Measurements from ENCODE around the gene EPX.

Gene EPX

DNA sequence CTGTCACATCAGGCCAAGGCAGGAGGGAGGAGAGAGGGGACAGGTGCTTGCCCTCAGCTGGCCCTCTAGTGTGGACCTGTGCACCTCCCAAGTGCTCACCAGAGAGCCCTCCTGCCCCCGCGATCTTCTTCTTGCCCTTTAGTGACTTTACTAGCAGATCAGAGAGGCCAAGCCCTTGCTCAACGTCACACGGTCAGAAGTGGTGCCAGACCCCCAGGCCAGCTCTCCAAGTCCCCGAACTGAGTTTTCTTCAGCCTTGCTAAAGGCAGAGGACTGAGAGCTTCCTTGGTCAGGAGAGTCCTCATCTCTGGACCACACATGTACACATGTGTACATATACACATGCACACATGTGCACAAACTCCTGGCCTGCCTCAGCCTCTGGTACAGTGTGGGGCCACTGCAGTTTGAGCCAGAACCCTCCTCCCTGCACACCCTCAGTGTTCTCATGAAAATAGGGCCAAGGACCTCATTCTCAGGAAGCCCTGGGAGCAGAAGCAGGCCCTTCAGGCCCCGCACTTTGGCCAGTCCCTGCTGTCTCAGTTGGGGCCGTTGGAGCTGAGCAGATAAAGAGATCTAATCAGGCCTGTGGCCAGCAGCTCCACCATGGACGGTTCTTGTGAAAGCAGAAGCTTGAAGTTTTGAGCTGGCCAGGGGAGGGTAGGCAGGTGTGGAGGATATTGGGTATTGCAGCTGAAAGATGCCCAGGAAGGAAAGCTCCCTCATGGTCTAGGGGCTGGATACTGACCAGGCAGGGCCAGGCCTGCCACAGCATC, 7.4 kb upstream of the EPX start:
- in situ Hi-C loops (cut with HindIII; ENCODE audit: low sequenced_read_pairs): no loop called here

DNA sequence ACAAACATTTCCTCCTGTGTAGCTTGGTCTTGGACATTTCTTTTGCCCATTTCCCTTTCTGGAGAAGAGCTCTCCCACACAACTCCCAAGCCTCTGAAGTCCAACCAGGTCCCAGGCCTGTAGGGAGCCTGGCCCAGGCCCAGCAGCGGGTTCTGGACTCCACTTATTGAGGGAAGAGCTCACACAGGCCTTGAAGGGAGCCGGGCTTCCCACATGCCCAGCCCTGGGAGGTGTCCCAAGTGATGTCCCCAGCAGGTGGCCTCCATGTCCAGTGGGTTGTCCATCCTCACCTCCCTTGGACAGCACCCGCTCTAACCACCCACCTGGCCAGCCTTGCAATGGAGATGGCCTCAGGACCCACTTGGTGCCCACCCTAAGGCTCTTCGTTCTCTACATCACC, 5.9 kb upstream of the EPX start:
- in situ Hi-C loops (cut with HindIII; ENCODE audit: low sequenced_read_pairs): no loop called here

DNA sequence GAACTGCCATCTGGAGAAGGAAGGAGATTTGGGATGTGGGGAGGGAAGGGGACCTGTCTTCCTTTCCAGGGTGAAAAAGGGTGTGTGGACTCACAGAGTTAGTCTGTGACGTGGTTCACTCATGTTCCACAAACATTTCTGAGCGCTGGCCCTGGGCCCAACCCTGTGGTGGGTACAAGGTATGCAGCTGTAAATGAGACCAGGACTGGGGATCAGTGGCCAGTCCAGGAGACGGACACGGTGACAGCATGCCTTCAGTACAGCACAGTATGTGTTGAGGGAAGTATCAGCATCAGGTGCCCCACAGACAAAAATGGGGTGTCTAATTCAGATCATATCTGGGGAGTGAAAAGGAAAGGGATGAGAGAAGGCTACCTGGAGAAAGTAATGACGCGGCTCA, 5.5 kb upstream of the EPX start:
- in situ Hi-C loops (cut with HindIII; ENCODE audit: low sequenced_read_pairs): no loop called here

DNA sequence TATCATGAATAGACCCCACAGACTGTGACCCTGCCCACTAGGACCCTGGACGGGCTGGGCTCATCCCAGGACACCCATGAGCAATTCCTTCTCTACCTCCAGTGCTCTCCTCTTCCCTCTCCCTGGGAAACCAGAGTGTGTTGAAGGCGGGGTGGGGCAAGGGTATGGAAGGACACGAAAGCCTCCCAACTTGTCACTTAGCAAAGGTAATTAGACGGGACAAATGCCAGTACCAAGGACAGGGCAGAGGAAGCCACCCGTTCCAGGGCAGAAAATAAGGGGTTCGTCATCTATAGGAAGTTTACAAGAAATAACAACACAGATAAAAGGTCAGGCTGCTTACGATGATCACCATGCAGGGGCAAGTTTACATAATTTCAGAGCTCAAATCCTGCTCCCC, 4.9 kb upstream of the EPX start:
- in situ Hi-C loops (cut with HindIII; ENCODE audit: low sequenced_read_pairs): no loop called here

DNA sequence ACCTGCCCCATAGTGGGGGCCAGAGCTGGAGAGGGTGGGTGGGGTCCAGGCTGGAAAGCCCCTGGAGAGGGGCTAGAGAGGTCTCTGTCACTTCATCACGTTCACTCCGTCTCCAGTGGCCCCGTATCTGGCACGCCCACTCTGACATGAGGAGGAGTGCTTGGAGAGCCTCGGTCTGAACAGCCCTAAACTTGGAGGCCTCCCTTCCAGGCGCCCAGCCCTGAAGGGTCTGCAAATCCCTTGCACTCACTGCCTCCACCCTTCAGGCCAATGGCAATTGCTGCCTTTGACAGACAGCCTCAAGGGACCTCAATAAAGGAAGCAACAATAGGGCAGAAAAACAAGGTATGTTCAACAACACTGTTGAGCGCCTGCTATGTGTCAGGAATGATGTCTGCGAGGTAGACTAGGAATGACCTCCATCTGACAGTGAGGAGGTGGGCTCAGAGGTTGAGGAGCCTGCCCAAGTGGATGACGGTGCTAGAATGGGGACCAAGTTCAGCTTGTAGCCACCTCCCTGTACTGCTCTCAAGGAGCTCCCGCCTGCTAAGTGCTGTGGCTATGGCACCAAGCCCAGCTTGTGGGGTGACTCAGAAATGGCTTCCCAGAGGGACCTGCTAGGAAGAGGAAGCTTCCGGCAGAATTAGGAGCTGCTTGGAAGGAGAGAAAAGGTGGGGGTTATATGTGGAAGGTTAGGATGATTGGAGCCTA, 2.9 kb upstream of the EPX start:
- in situ Hi-C loops (cut with HindIII; ENCODE audit: low sequenced_read_pairs): no loop called here

- in situ Hi-C loops (cut with HindIII; ENCODE audit: low sequenced_read_pairs): no loop called here
Observed at GRCh38 chr17:58191241-58191896, 1.2 kb upstream of the EPX start.

DNA sequence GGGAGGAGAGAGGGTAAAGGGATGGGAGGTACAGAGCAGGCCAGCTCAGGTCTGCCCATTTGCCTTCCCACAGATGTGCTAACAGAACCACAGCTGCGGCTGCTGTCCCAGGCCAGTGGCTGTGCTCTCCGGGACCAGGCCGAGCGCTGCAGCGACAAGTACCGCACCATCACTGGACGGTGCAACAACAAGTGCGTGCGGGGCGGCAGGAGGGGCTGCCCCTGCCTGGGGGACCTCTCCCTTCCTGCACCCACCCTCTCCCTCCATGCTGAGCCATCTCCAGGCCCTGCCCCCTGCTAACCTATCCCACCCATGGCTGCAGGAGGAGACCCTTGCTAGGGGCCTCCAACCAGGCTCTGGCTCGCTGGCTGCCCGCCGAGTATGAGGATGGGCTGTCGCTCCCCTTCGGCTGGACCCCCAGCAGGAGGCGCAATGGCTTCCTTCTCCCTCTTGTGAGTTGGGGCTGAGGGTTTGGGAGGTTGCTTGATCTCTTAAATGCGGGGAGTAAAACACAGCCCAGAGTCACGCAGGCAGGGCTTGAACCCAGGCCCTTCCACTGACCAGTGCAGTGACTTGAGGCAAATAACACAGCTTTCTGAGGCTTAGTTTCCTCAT, 1.2 kb downstream of the EPX start:
- in situ Hi-C loops (cut with HindIII; ENCODE audit: low sequenced_read_pairs): no loop called here

DNA sequence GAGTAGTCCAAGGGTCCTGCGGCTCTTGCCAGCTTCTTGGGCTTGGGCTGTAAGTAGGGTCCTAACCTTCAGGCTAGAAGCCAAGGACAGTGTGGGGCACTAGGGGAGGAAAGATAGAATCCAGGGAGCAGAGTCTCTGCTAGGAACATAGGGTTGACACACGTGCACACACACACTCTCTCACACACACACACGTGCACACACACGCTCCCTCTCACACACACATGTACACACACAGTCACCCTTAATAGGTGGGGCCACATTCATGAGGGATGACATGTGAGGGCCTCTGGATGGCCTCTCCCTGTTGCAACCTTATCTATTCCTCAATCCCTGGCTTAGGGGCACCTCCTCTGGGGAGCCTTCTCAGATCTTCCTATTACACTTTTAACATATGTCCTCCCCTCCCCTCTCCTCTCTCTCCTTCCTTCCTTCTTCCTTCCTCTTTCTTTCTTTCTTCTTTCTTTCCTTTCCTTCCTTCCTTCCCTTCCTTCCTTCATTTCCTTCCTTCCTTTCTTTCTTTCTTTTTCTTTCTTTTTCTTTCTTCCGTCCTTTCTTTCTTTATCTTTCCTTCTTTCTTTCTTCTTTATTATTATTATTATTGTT, 3.1 kb downstream of the EPX start:
- in situ Hi-C loops (cut with HindIII; ENCODE audit: low sequenced_read_pairs): no loop called here

- in situ Hi-C loops (cut with HindIII; ENCODE audit: low sequenced_read_pairs): no loop called here
Observed at GRCh38 chr17:58196610-58197009, 4.1 kb downstream of the EPX start.

GRCh38 chr17:58200024-58200633, 7.6 kb downstream of the EPX start:
- in situ Hi-C loops (cut with HindIII; ENCODE audit: low sequenced_read_pairs): no loop called here

GRCh38 chr17:58202859-58203258, 10.3 kb downstream of the EPX start:
- in situ Hi-C loops (cut with HindIII; ENCODE audit: low sequenced_read_pairs): no loop called here

DNA sequence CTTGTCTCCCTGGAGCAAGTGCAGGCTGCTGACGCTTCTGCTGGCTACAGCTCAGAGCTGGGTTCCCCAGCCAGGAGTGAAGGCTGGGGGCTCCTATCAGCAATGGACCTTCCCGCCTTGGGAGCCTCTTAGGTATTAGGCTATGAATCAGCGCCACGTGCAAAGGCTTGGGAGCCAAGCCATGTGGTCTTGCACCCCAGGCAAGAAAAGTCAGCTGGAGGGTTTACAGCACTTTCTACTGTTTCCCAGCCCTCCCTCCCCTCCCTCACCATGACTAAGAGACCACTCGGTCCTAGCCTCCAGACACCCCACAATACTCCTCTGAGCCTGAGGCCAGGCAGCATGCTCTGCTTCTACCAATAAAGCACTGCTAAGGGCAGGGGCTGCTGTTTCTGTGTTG, 12.3 kb downstream of the EPX start:
- in situ Hi-C loops (cut with HindIII; ENCODE audit: low sequenced_read_pairs): no loop called here

- in situ Hi-C loops (cut with HindIII; ENCODE audit: low sequenced_read_pairs): no loop called here
Observed at GRCh38 chr17:58205936-58206335, 13.4 kb downstream of the EPX start.

GRCh38 chr17:58207451-58207850, 14.9 kb downstream of the EPX start:
- in situ Hi-C loops (cut with HindIII; ENCODE audit: low sequenced_read_pairs): no loop called here

DNA sequence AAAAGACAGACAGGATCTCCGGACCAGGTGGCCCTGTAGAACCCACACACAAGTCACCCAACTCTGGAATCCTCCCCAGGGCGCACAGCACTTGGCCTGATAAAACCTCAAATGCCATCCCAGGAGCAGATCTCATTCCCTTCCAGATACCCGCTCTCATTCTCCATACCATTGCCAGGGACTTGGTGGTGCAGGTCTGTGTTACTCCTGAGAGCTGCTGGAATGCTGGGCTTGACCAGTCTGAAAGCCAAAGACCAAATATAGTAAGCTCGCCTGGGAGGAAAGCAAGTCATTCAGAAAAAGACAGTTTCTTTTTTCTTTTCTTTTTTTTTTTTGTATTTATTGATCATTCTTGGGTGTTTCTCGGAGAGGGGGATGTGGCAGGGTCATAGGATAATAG, 15.8 kb downstream of the EPX start:
- in situ Hi-C loops (cut with HindIII; ENCODE audit: low sequenced_read_pairs): no loop called here

GRCh38 chr17:58210922-58211321, 18.4 kb downstream of the EPX start:
- in situ Hi-C loops (cut with HindIII; ENCODE audit: low sequenced_read_pairs): no loop called here

- in situ Hi-C loops (cut with HindIII; ENCODE audit: low sequenced_read_pairs): no loop called here
Observed at GRCh38 chr17:58215685-58216084, 23.2 kb downstream of the EPX start.

DNA sequence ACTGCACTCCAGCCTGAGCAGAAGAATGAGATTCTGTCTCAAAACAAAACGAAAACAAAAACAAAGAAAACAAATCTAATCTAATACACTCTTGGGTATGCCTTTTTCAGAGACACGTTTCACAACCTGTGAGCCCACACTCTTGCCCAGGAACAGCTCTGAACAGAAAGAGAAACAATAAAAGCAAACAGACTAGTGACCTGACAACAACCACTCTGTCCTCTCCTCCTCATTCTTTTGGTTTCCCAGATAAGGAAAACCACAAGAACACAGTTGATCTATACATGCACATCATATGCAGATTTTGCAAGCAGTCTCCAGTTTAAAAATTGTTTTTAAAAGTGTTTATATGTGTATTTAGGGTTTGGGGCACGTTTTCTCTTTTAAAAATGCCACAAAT, 25.2 kb downstream of the EPX start:
- in situ Hi-C loops (cut with HindIII; ENCODE audit: low sequenced_read_pairs): no loop called here

GRCh38 chr17:58219007-58219788, 26.7 kb downstream of the EPX start, which contains the start of gene MKS1:
Gene MKS1, minus strand, starts transcription at chr17:58219255. Its CDS starts 25 bp downstream, at chr17:58219230.
- in situ Hi-C loops (cut with HindIII; ENCODE audit: low sequenced_read_pairs): no loop called here

DNA sequence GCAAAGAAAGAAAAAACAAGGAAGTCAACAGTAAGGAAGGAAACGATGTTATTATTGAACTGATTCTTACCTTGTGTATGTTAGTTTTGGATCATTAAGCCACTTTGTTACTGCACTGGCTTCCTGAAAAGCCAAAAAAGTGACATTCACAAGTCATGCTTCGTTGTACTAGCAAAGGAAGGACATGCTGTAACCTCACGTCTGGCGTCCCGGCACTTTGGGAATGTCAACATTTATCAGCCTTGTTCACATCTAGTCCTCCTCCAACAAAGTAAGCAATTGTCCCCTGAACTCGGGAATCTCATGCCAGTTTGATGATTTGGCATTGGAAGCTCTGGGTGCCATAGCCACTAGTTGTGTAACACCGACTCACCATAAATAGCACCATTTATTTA, 27.3 kb downstream of the EPX start:
- in situ Hi-C loops (cut with HindIII; ENCODE audit: low sequenced_read_pairs): no loop called here

Data from DLD1 (cell line).